CD4-positive, alpha-beta T cell treated with Interleukin-15 for 4 hours (primary cell): ENCODE data around the gene LUZP2.
"Not testable (repeated sequence)": the region's sequence is repeated elsewhere in the genome, so short reads cannot be mapped to it uniquely, and the experiment has no call there.

ENCODE experiments used
- DNase-seq: peaks from one replicate; pipeline ENCODE4 v3.0.0-alpha.2; 2020; ENCODE audit warnings: low spot score

LUZP2 gene

GRCh38 chr11:24820541-24820940 is 323.7 kb downstream of the LUZP2 start:
- DNase-seq, result no peak

DNA sequence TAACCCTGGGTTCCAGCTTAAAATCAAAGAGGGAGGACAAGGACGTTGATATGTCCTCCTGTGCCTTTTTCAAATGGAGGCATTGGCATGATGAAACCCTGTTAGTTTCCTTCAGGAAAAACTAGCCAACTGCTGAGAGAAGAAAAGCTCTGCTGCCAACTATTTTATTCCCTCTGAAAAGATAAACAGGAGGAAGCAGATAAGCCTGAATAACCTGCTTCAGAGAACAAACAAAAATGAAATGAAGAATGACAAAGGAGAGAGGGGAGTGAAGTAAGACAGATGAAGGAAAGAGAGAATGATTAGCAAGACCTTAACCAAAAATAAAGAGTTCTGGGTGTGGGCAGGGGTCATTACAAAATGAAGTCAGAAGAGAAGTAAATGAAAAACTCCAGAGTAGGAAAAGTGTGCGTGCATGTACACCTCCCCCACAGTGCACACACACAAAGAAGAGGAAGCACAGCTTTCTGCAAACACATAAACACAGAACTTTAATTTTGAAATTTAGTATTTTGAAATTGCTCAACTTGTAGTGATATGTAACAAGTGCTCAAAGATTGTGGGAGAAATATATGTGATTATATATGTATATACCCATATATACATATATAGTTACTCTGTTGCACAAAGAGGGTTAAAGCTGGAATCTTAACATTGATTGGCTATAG is 332.2 kb downstream of the LUZP2 start:
- no peak for DNase-seq

DNA sequence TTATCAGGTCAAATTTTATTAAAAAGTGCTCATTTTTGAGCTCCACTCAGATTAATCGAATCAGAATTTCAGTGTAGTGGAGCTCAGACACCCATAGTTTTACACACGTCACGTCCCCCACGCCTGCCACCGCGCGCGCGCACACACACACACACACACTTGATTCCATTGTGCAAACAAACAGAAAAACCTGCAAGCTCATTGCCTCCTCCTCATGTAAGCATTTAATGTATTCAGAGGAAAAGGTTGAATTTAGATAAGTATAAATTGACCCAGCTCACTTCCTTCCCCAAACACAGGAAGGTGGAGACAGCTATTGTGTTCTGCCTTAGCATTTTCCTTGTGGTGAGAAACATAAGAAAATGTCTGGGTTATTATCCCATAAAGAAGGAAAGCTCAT is 336.7 kb downstream of the LUZP2 start:
- no peak for DNase-seq

GRCh38 chr11:24837112-24837511 is 340.3 kb downstream of the LUZP2 start:
- DNase-seq, result no peak

DNA sequence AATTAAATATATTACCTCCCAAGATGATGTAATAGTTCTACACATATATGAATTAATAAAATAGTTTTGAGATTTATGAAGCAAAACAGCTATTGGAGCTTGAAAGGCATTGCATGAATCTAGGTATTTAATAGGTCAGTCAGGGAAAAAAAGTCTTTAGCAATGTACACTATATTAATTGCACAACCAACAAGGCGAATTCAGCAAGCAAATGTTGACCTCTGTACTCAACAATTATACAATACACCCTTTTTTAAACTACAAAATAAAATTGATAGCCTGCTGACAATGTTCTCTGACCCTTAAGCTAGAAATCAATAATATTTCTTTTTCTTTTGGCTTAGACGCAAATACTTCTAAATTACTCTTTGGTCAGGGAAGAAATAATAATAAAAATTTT is 345.5 kb downstream of the LUZP2 start:
- DNase-seq, result no peak

DNA sequence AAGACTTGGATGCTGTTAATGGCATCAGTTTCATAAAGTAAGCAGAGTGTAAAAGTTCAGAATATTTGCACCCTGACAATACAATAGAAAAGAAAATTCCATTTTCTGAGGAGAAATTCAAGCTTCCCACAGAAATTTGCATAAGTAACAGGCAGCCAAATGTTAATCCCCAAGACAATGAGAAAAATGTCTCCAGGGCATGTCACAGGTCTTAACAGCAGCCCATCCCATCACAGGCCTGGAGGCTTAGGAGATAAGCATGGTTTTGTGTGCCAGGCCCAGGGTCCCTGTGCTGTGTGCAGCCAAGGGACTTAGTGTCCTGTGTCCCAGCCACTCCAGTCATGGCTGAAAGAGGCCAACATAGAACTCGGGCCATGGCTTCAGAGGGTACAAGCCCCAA is 347.6 kb downstream of the LUZP2 start:
- DNase-seq, result no peak

DNA sequence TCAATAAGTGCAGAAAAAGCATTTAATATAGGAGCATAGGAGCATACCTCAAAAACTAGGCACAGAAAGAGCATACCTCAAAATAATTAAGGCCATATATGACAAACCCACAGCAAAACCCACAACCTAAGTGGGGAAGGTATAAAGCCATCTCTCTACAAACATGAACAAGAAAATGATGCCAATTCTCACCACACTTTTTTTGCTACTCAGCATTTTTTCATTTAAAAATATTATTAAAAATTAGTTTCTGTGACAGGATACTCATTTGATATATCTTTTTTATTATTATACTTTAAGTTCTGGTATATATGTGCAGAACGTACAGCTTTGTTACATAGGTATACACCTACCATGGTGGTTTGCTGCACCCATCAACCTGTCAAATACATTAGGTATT is 352.0 kb downstream of the LUZP2 start:
- no peak for DNase-seq

DNA sequence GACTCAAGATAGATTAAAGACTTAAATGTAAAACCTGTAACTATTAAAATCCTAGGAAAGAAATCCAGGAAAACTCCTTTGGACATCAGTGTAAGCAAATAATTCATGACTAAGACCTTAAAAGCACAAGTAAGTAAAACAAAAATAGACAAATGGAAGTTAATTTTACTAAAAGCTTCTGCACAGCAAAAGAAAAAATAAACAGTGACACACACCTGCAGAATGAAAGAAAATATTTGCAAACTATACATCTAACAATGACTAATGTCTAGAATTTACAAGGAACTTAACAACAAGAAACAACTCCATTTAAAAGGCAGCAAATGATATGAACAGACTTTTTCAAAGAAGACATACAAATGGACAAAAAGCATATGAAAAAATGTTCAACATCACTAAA is 359.1 kb downstream of the LUZP2 start:
- no peak for DNase-seq

DNA sequence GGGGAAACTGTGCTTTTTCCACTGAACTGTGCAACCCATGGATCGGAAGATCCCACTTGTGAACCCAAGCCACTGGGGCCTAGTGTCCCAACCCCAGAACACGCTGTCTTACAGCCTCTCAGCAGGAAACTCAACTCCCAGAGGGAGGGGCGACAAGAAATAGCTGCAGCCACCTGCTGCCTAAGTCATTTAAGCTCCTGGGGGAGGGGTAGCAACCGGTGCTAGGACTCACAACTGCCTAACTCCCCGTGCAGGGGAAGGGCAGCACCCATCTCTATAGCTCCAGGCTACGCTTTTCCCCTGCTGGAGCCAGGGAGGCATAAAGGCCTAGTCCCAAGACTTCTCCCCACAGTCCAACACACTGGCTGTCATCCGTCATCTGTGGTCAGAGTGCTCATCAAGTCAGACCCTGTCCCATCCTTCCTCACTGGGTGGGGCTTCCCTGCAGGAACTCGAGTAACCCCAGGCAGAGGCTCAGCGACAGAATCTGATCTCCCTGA is 363.0 kb downstream of the LUZP2 start:
- no peak for DNase-seq

DNA sequence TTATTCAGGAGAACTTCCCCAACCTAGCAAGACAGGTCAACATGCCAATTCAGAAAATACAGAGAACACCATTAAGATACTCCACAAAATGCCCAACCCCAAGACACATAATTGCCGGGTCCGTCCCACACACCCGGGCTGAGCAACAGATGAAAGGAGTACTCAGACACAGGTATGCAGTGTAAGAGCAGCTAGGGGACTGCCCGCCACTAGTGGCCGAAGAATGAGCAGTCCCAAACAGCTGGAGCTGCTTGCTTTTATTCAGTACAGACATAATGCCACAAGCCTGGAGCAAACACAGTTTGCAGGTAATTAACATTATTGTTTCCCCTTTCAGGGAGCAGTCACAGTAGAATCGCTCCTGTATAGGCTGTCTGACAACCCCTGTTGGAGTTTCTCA is 364.6 kb downstream of the LUZP2 start:
- no peak for DNase-seq

GRCh38 chr11:24866743-24867142 is 369.9 kb downstream of the LUZP2 start:
- DNase-seq, result no peak

DNA sequence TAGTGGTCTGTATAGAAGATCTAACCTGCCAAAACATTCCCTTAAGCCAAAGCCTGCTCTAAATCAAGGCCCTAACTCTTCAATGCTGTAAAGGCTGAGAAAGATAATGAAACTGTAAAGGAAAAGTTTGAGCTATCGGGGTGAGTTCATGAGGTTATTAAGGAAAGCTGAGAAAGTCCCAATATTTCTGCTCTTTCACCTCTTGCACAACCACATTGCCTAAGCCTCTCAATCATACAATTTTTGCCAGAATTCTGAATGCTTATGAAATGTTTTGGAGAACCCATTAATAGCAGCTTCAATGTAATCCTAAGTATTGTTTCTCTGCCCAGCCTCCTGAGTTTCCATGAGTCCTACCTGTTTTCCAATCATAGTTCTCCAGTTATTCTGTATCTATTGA is 373.2 kb downstream of the LUZP2 start:
- DNase-seq, result no peak

DNA sequence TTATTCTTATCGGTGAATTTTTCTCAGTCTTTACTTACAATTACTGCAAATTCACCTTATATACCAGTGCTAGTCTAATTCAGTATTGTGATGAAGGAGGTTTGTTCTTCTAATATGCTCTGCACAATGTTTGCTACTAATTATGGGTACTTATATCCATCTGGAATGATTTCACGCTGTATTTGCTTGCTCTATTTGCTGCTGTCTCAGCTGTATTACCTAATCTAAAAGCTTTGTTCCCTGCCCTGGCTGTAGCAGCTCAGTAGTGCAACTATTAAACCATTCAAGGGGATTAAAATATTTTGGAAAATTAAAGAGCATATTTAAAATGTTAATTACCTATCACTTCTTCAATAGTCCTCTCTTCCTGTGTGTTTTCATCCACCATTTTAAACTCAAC is 375.3 kb downstream of the LUZP2 start:
- DNase-seq, result no peak

GRCh38 chr11:24872651-24873311 is 375.9 kb downstream of the LUZP2 start:
- DNase-seq, result no peak

GRCh38 chr11:24880962-24881361 is 384.1 kb downstream of the LUZP2 start:
- no peak for DNase-seq

DNA sequence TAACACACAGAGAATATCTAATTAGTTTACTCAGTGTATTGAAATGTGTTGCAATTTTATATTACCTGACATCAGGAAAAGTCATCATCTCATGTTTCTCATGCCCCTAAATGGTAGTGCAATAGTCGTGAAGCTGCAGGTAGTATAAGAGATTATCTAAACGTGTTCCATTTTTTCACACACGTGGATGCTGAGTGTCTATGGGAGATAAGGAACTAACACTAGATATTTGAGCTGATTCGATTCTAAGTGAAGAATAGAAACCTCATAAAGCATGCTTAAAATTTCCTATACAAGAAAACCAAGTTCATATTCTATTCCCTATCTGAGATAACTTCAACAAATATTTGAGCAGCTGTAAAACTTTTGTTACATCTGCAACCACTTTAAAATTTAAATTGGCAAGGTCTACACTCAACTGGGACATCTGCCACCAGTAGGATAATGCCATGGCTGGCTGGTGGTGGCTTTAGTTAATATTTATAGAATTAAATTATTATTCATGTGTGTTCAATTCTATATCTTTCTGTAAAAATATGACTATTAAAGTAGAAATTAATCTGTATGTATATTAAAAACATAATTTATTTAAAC is 388.8 kb downstream of the LUZP2 start:
- no peak for DNase-seq

DNA sequence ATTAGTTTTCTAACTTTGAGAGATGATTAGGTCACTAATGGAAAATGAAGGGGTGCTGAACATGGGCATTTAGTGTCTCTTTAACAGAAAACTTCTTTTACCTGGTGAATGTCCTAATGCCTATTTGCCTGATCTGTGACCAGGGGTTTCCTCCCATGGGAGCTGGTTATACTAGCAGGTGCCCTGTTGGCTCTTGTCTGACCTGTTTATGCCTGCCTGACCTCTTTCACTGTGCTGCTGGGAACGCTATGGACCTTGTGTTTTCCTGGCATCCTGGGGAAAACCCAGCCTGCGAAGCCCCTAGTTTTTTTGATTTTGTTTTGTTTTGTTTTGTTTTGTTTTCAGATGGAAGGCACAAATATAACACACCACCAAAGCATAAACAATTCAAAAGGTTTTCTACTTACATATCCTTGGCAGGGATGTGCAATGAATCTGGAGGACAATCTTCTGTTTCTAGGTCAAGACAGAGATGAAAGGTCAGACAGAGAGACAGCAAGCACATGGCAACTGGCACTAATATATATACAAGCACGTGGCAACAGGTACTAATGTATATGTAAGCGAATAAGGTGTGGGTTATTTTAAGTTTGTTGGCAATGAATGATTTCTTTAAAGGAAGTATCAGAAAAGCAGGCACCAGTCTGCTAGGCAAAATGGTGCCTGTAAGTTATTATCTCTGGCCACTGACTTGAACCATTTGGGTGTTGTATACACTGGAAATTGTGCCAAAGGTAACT is 390.2 kb downstream of the LUZP2 start:
- no peak for DNase-seq

- no peak for DNase-seq
Measured at GRCh38 chr11:24890426-24890825, 393.6 kb downstream of the LUZP2 start.

- not testable (repeated sequence) for DNase-seq
Measured at GRCh38 chr11:24891845-24892492, 395.1 kb downstream of the LUZP2 start.

- no peak for DNase-seq
Measured at GRCh38 chr11:24896118-24896835, 399.4 kb downstream of the LUZP2 start.

GRCh38 chr11:24900514-24900913 is 403.7 kb downstream of the LUZP2 start:
- no peak for DNase-seq
